Parathyroid adenoma (tissue), 2 donors: ENCODE data around the gene NPTXR.

Experiments used
- H2AFZ ChIP-seq: fragments of 300-600 bp; sonication (generic); one replicate; pipeline ENCODE4 v1.7.0; 2017; ENCODE audit warnings: antibody characterized with exemption, mild to moderate bottlenecking
- H3K27ac ChIP-seq: fragments of 300-600 bp; sonication (generic); one replicate; pipeline ENCODE4 v1.7.0; 2017
- H3K27me3 ChIP-seq: fragments of 300-600 bp; sonication (generic); one replicate; pipeline ENCODE4 v1.7.0; 2017; ENCODE audit warnings: low read length; ENCODE audit not compliant: control insufficient read depth, insufficient read depth
- H3K36me3 ChIP-seq: fragments of 300-600 bp; sonication (generic); one replicate; pipeline ENCODE4 v1.7.0; 2017; ENCODE audit warnings: low read length; ENCODE audit not compliant: control insufficient read depth, insufficient read depth
- H3K4me1 ChIP-seq: fragments of 300-600 bp; sonication (generic); one replicate; pipeline ENCODE4 v1.7.0; 2017; ENCODE audit warnings: control low read depth
- H3K4me2 ChIP-seq: fragments of 300-600 bp; sonication (generic); one replicate; pipeline ENCODE4 v1.7.0; 2017; ENCODE audit warnings: low read length
- H3K4me3 ChIP-seq: fragments of 300-600 bp; sonication (generic); one replicate; pipeline ENCODE4 v1.7.0; 2017; ENCODE audit warnings: low read depth, low read length
- H3K79me2 ChIP-seq: fragments of 300-600 bp; sonication (generic); one replicate; pipeline ENCODE4 v1.7.0; 2017; ENCODE audit warnings: control low read depth
- H3K9ac ChIP-seq: fragments of 300-600 bp; sonication (generic); one replicate; pipeline ENCODE4 v1.7.0; 2017; ENCODE audit warnings: mild to moderate bottlenecking
- H3K9me3 ChIP-seq: fragments of 300-600 bp; sonication (generic); one replicate; pipeline ENCODE4 v1.7.0; 2017; ENCODE audit warnings: low read length; ENCODE audit not compliant: control insufficient read depth
- TF ChIP-seq, protein P1 (sequence below): fragments of 300-600 bp; sonication (generic); IDR thresholded peaks from one replicate; pipeline ENCODE4 v1.7.0; 2017; ENCODE audit warnings: antibody characterized with exemption, mild to moderate bottlenecking
- donor health status: primary hyperparathyroidism.

NPTXR gene

GRCh38 chr22:38832005-38832978 is 11.5 kb downstream of the NPTXR start:
- H3K79me2 ChIP-seq, result no peaks in the 10 kb centered on the region
- H3K4me3 ChIP-seq, result no peak overlapping the region
- no peak overlapping the region for H3K4me2 ChIP-seq
- no peaks in the 10 kb centered on the region for H3K36me3 ChIP-seq
- H2AFZ ChIP-seq, result no peak overlapping the region
- no peaks in the 10 kb centered on the region for H3K27me3 ChIP-seq
- H3K9me3 ChIP-seq, result no peaks in the 10 kb centered on the region
- H3K27ac ChIP-seq, result no peak overlapping the region
- no peak overlapping the region for H3K9ac ChIP-seq
- H3K4me1 ChIP-seq, result no peaks in the 10 kb centered on the region
- TF ChIP-seq, protein P1, sequence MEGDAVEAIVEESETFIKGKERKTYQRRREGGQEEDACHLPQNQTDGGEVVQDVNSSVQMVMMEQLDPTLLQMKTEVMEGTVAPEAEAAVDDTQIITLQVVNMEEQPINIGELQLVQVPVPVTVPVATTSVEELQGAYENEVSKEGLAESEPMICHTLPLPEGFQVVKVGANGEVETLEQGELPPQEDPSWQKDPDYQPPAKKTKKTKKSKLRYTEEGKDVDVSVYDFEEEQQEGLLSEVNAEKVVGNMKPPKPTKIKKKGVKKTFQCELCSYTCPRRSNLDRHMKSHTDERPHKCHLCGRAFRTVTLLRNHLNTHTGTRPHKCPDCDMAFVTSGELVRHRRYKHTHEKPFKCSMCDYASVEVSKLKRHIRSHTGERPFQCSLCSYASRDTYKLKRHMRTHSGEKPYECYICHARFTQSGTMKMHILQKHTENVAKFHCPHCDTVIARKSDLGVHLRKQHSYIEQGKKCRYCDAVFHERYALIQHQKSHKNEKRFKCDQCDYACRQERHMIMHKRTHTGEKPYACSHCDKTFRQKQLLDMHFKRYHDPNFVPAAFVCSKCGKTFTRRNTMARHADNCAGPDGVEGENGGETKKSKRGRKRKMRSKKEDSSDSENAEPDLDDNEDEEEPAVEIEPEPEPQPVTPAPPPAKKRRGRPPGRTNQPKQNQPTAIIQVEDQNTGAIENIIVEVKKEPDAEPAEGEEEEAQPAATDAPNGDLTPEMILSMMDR, result no peak

DNA sequence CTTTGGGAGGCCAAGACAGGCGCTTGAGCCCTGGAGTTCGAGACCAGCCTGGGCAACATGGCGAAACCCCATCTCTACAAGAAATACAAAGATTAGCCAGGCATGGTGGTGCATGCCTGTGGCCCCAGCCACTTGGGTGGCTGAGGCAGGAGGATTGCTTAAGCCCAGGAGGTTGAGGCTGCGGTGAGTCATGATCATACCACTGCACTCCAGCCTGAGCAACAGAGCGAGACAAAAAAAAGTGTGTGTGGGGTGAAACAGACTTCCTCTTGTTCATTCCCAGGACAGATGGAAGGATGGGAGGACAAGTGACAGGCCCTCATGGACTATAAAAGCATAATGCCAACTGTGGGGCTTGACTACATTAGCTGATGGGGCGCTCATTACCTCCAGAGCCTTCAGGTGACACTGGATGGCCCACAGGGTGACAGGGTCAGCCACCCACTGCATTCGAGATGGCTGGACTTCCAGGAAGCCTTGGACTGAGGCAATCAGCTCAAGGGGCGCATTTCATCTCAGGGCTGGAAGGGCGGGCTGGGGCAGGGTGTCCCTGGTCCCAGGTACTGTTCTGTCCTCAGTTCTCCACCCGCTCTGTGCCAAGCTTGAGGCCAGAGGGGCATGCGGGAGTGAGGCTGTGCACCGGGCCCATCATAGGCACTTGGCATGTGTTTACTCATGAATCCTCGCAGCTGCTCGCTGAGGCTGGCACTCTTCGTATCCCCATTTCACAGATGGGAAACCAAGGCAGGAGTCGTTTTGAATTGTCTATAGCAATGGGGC is 12.5 kb downstream of the NPTXR start:
- Histone ChIP-seq H3K9ac (no peak overlapping the region), H3K4me1 (no peaks in the 10 kb centered on the region), H3K79me2 (no peaks in the 10 kb centered on the region), H3K36me3 (no peaks in the 10 kb centered on the region), H3K4me2 (no peak overlapping the region), H3K9me3 (no peaks in the 10 kb centered on the region), H2AFZ (no peak overlapping the region), H3K27ac (no peak overlapping the region), H3K27me3 (no peaks in the 10 kb centered on the region), H3K4me3 (no peak overlapping the region)
- TF ChIP-seq, protein P1, result no peak

DNA sequence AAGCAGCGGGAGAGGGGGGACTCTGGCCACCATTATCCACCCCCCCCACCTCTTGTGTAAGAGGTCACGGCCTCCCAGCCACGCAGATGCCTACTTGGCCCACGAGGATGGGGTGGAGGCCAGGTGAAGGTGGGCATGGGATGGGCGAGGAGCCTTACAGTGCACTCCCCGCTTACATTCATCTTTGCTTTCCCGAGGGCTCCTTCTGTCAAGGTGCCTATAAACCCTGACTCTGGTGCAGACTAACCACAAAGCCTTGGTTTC is 13.1 kb downstream of the NPTXR start:
- H3K27me3 ChIP-seq, result no peaks in the 10 kb centered on the region
- H3K4me1 ChIP-seq, result no peaks in the 10 kb centered on the region
- no peak overlapping the region for H3K9ac ChIP-seq
- H3K4me2 ChIP-seq, result no peak overlapping the region
- H3K27ac ChIP-seq, result no peak overlapping the region
- TF ChIP-seq, protein P1, result no peak
- no peak overlapping the region for H3K4me3 ChIP-seq
- H2AFZ ChIP-seq, result no peak overlapping the region
- no peaks in the 10 kb centered on the region for H3K9me3 ChIP-seq
- H3K79me2 ChIP-seq, result no peaks in the 10 kb centered on the region
- no peaks in the 10 kb centered on the region for H3K36me3 ChIP-seq

DNA sequence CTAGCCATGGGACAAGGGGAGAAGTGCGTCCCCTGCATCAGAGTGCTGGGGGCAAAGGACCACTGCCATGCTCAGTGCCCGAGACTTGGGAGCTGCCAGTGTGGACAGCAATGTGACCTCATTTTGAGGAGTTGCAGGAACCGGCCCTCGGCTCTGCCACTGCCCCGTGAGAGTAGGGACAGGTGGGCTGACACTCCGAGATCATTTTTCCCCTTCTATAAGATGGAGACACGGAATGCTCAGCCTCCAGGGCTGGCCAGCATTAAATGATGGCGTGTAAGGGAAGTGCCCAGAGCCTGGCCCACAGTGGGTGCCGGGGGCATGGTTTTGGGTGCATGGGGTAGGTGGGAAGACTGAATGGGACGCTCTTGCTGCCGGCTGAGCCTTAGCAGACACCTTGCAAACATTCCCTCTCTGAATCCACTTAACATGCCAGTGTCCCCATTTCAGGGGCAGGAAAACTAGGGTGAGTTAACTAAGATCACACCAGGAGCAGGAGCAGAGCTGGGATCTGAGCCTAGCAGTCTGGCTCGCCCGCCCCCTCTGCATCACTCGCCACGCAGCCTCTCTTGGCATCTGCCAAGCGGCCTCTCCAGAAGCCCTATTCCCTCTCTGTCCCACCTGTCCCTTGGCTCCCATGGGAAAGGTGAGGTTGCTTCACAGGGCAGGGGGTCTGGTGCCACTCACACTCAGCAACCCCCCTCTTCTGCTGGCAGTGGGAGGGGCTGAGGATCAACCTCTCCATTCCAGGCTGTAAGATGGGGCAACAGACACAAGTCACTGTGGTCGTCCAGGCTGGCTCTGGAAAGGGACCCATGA is 13.6 kb downstream of the NPTXR start:
- Histone ChIP-seq H3K4me3 (no peak overlapping the region), H3K36me3 (no peaks in the 10 kb centered on the region), H2AFZ (no peak overlapping the region), H3K9ac (no peak overlapping the region), H3K9me3 (no peaks in the 10 kb centered on the region), H3K27ac (no peak overlapping the region), H3K27me3 (no peaks in the 10 kb centered on the region), H3K4me2 (no peak overlapping the region), H3K4me1 (no peaks in the 10 kb centered on the region), H3K79me2 (no peaks in the 10 kb centered on the region)
- TF ChIP-seq, protein P1, result no peak
